ENCODE measurements around the gene ARHGEF16. TPM values are rescaled to one million over a fixed set of nuclear protein-coding genes. Genes with fewer than 3 reads are reported as not detected.

Gene ARHGEF16
- total RNA-seq, 1 experiment from 2014 or later = 0.05 TPM

GRCh38 chr1:3455670-3456448 lies 1.4 kb downstream of the ARHGEF16 start:
- DNase-seq (ENCODE audit: low read depth) = no peak

- DNase-seq (ENCODE audit: low read depth) = no peak
Observed at GRCh38 chr1:3456449-3456963, 2.0 kb downstream of the ARHGEF16 start.

- no peak for DNase-seq (ENCODE audit: low read depth)
Observed at GRCh38 chr1:3456964-3457909, 2.8 kb downstream of the ARHGEF16 start.

GRCh38 chr1:3457910-3458883 lies 3.7 kb downstream of the ARHGEF16 start:
- DNase-seq (ENCODE audit: low read depth) = no peak

- DNase-seq (ENCODE audit: low read depth) = no peak
Observed at GRCh38 chr1:3459051-3459908, 4.8 kb downstream of the ARHGEF16 start.

- DNase-seq (ENCODE audit: low read depth) = no peak
Observed at GRCh38 chr1:3459940-3460671, 5.6 kb downstream of the ARHGEF16 start.

GRCh38 chr1:3460672-3461131 lies 6.2 kb downstream of the ARHGEF16 start:
- DNase-seq (ENCODE audit: low read depth) = no peak

GRCh38 chr1:3461238-3461933 lies 6.9 kb downstream of the ARHGEF16 start:
- DNase-seq (ENCODE audit: low read depth) = no peak

GRCh38 chr1:3461934-3462275 lies 7.4 kb downstream of the ARHGEF16 start:
- no peak for DNase-seq (ENCODE audit: low read depth)

- no peak for DNase-seq (ENCODE audit: low read depth)
Observed at GRCh38 chr1:3462356-3463012, 8.0 kb downstream of the ARHGEF16 start.

- DNase-seq (ENCODE audit: low read depth) = no peak
Observed at GRCh38 chr1:3463013-3463385, 8.5 kb downstream of the ARHGEF16 start.

- DNase-seq (ENCODE audit: low read depth) = no peak
Observed at GRCh38 chr1:3463408-3463863, 9.0 kb downstream of the ARHGEF16 start.

- no peak for DNase-seq (ENCODE audit: low read depth)
Observed at GRCh38 chr1:3463891-3464648, 9.6 kb downstream of the ARHGEF16 start.

GRCh38 chr1:3464649-3465025 lies 10.2 kb downstream of the ARHGEF16 start:
- no peak for DNase-seq (ENCODE audit: low read depth)

GRCh38 chr1:3465091-3465934 lies 10.8 kb downstream of the ARHGEF16 start:
- DNase-seq (ENCODE audit: low read depth) = no peak

- no peak for DNase-seq (ENCODE audit: low read depth)
Observed at GRCh38 chr1:3465935-3466321, 11.5 kb downstream of the ARHGEF16 start.
